ENCODE data around the gene MRAP2. TPM values are rescaled to one million over a fixed set of nuclear protein-coding genes. Genes with fewer than 3 reads are reported as not detected.
A peak's percentile ranks its signal among the peaks of the same experiment; 100 is the strongest.

Gene MRAP2
- polyA plus RNA-seq, 6 donors from 2014 or later, result 0.12 to 0.54 TPM; not detected in 4

- no peaks in the 10 kb centered on the region for H3K4me1 Mint-ChIP-seq
- ATAC-seq (ENCODE audit: low read depth in 2 of 2) (no peak), DNase-seq (no peak)
- peaks cover 11 to 39% of the 10 kb centered on the region in 2 donors for H3K36me3 Mint-ChIP-seq
- no peaks in the 10 kb centered on the region for H3K27me3 Mint-ChIP-seq
- no peak overlapping the region for H3K27ac Mint-ChIP-seq
- H3K9me3 Mint-ChIP-seq, result peaks cover 0 to 11% (median 4%) of the 10 kb centered on the region in 7 donors
- H3K4me3 Mint-ChIP-seq, result no peak overlapping the region
These were observed 102.9 kb downstream of the MRAP2 start for GRCh38 chr6:84136364-84137050.

- Mint-ChIP-seq H3K4me1 (no peaks in the 10 kb centered on the region), H3K36me3 (peaks cover 11 to 44% of the 10 kb centered on the region in 2 donors), H3K27me3 (no peaks in the 10 kb centered on the region), H3K9me3 (peaks cover 0 to 9% (median 4%) of the 10 kb centered on the region in 7 donors), H3K4me3 (no peak overlapping the region), H3K27ac (peak overlapping the region in 1 of 6 donors; percentile 56)
- ATAC-seq (ENCODE audit: low read depth in 2 of 2), result no peak
- DNase-seq, result no peak
These were observed 103.4 kb downstream of the MRAP2 start for GRCh38 chr6:84137051-84137375.

- no peak for ATAC-seq (ENCODE audit: low read depth in 2 of 2)
- H3K4me3 Mint-ChIP-seq, result no peak overlapping the region
- DNase-seq, result no peak
- H3K36me3 Mint-ChIP-seq, result peaks cover 1 to 43% of the 10 kb centered on the region in 2 donors
- no peaks in the 10 kb centered on the region for H3K27me3 Mint-ChIP-seq
- peak overlapping the region in 1 of 6 donors; percentile 16 for H3K27ac Mint-ChIP-seq
- peaks cover 0 to 3% (median 0%) of the 10 kb centered on the region in 7 donors for H3K9me3 Mint-ChIP-seq
- H3K4me1 Mint-ChIP-seq, result no peaks in the 10 kb centered on the region
These were observed 104.5 kb downstream of the MRAP2 start for GRCh38 chr6:84137989-84138575.

GRCh38 chr6:84139311-84139710 lies 105.7 kb downstream of the MRAP2 start:
- Mint-ChIP-seq H3K27ac (peak overlapping the region in 1 of 6 donors; percentile 56), H3K27me3 (no peaks in the 10 kb centered on the region), H3K36me3 (peaks cover 0 to 43% of the 10 kb centered on the region in 2 donors), H3K4me3 (no peak overlapping the region), H3K4me1 (no peaks in the 10 kb centered on the region), H3K9me3 (no peaks in the 10 kb centered on the region)
- DNase-seq (no peak), ATAC-seq (ENCODE audit: low read depth in 2 of 2) (no peak)

Other genes with a start within 250 kb of the MRAP2 start
- not detected for gene RIPPLY2, start 180.4 kb upstream of the MRAP2 start, polyA plus RNA-seq (ENCODE audit: low read depth in 6 of 6)
- 10 to 100 TPM; 69.3 to 83.5 (median 72.4) TPM for gene CYB5R4, start 174.1 kb upstream of the MRAP2 start, polyA plus RNA-seq (ENCODE audit: low read depth in 6 of 6)
- gene CEP162, start 193.9 kb downstream of the MRAP2 start, polyA plus RNA-seq (ENCODE audit: low read depth in 6 of 6), result 1 to 10 TPM; 2.4 to 7.7 (median 5.6) TPM

All from naive B cell (primary cell).